WTC11 (cell line): Measurements from ENCODE around the gene COL11A1. TPM values are rescaled to one million over a fixed set of nuclear protein-coding genes. Genes with fewer than 3 reads are reported as not detected.

ENCODE experiments used
- ATAC-seq: fragments of 200-7000 bp; cut with Tn5 transposase; 2 replicates; pipeline ENCODE4 v1.10.0; 2021; ENCODE audit warnings: mild to moderate bottlenecking, moderate library complexity
- CTCF ChIA-PET: fragments of 300-600 bp; sonication (Branson Sonifier 250); formaldehyde crosslinking; loops from one replicate; lab custom pipeline; 2021; ENCODE audit warnings: antibody characterized with exemption; lab: Charles Lee
- POLR2A ChIA-PET: fragments of 350-600 bp; sonication (Branson Sonifier 250); formaldehyde crosslinking; loops from one replicate; lab custom pipeline; 2021; ENCODE audit warnings: antibody characterized with exemption; lab: Charles Lee
- DNase-seq: peaks from one replicate; pipeline ENCODE4 v3.0.0; 2021; ENCODE audit warnings: low spot score
- H3K27ac Mint-ChIP-seq: 2 replicates; pipeline ENCODE4 v1.8.0; 2021; ENCODE audit warnings: mixed read lengths
- H3K27me3 Mint-ChIP-seq: 2 replicates; pipeline ENCODE4 v1.8.0; 2021; ENCODE audit warnings: low read depth, mild to moderate bottlenecking, moderate library complexity, mixed read lengths
- H3K36me3 Mint-ChIP-seq: 2 replicates; pipeline ENCODE4 v1.8.0; 2021; ENCODE audit warnings: mixed read lengths
- H3K4me1 Mint-ChIP-seq: 2 replicates; pipeline ENCODE4 v1.8.0; 2022; ENCODE audit warnings: mixed read lengths
- H3K4me3 Mint-ChIP-seq: 2 replicates; pipeline ENCODE4 v1.8.0; 2021; ENCODE audit warnings: mild to moderate bottlenecking, moderate library complexity, mixed read lengths
- H3K9me3 Mint-ChIP-seq: 2 replicates; pipeline ENCODE4 v1.8.0; 2021; ENCODE audit warnings: mixed read lengths
- CREB1 ChIP-seq: sonication (generic); formaldehyde crosslinking; IDR thresholded peaks from 2 replicates; pipeline ENCODE4 v1.8.0; 2023; ENCODE audit warnings: mild to moderate bottlenecking, missing genetic modification reagents
- ESRRA ChIP-seq: sonication (generic); formaldehyde crosslinking; IDR thresholded peaks from 2 replicates; pipeline ENCODE4 v1.8.1; 2022; ENCODE audit warnings: mild to moderate bottlenecking, missing genetic modification reagents, borderline replicate concordance
- ETV6 ChIP-seq: sonication (generic); formaldehyde crosslinking; IDR thresholded peaks from 2 replicates; pipeline ENCODE4 v1.8.1; 2022; ENCODE audit warnings: mild to moderate bottlenecking, missing genetic modification reagents
- GTF2I ChIP-seq: fragments of 250-450 bp; sonication (Bioruptor Pico); conservative IDR thresholded peaks from 2 replicates; pipeline ENCODE4 v1.4.0; 2021; ENCODE audit warnings: mild to moderate bottlenecking
- HMGA2 ChIP-seq: fragments of 250-450 bp; sonication (Bioruptor Pico); IDR thresholded peaks from 2 replicates; pipeline ENCODE4 v1.4.0; 2021; ENCODE audit warnings: mild to moderate bottlenecking, moderate library complexity
- IRF2 ChIP-seq: sonication (generic); formaldehyde crosslinking; IDR thresholded peaks from 2 replicates; pipeline ENCODE4 v1.8.0; 2022; ENCODE audit warnings: low read depth, missing genetic modification reagents, borderline replicate concordance
- KAT7 ChIP-seq: sonication (generic); formaldehyde crosslinking; IDR thresholded peaks from 2 replicates; pipeline ENCODE4 v1.8.1; 2023; ENCODE audit warnings: missing genetic modification reagents, mild to moderate bottlenecking, borderline replicate concordance
- MXD4 ChIP-seq: fragments of 250-450 bp; sonication (Bioruptor Pico); IDR thresholded peaks from 2 replicates; pipeline ENCODE4 v1.8.0; 2021; ENCODE audit warnings: mild to moderate bottlenecking, moderate library complexity, borderline replicate concordance
- NR1H2 ChIP-seq: sonication (generic); formaldehyde crosslinking; IDR thresholded peaks from 2 replicates; pipeline ENCODE4 v1.9.0; 2021; ENCODE audit warnings: mild to moderate bottlenecking, moderate library complexity, missing genetic modification reagents
- NR3C1 ChIP-seq: sonication (generic); formaldehyde crosslinking; conservative IDR thresholded peaks from 2 replicates; pipeline ENCODE4 v1.8.1; 2023; ENCODE audit warnings: low read depth, mild to moderate bottlenecking, missing genetic modification reagents
- OVOL2 ChIP-seq: fragments of 250-450 bp; sonication (Bioruptor Pico); IDR thresholded peaks from 2 replicates; pipeline ENCODE4 v1.9.0; 2021; ENCODE audit warnings: mild to moderate bottlenecking, borderline replicate concordance
- RELA ChIP-seq: sonication (generic); formaldehyde crosslinking; IDR thresholded peaks from 2 replicates; pipeline ENCODE4 v1.8.1; 2022; ENCODE audit warnings: missing genetic modification reagents, mild to moderate bottlenecking, borderline replicate concordance
- SP1 ChIP-seq: sonication (generic); formaldehyde crosslinking; conservative IDR thresholded peaks from 2 replicates; pipeline ENCODE4 v1.8.1; 2022; ENCODE audit warnings: missing genetic modification reagents
- ZBTB21 ChIP-seq: sonication (generic); formaldehyde crosslinking; IDR thresholded peaks from 2 replicates; pipeline ENCODE4 v1.8.1; 2023; ENCODE audit warnings: mild to moderate bottlenecking, missing genetic modification reagents, borderline replicate concordance
- ZNF232 ChIP-seq: sonication (generic); formaldehyde crosslinking; IDR thresholded peaks from 2 replicates; pipeline ENCODE4 v1.8.0; 2022; ENCODE audit warnings: mild to moderate bottlenecking, missing genetic modification reagents
- ZNF416 ChIP-seq: fragments of 250-450 bp; sonication (Bioruptor Pico); IDR thresholded peaks from 2 replicates; pipeline ENCODE4 v1.9.0; 2021; ENCODE audit warnings: mild to moderate bottlenecking, inconsistent platforms
- ZNF423 ChIP-seq: fragments of 250-450 bp; sonication (Bioruptor Pico); IDR thresholded peaks from 2 replicates; pipeline ENCODE4 v2.1.2; 2022; ENCODE audit warnings: mild to moderate bottlenecking, moderate library complexity
- ZNF671 ChIP-seq: fragments of 250-450 bp; sonication (Bioruptor Pico); IDR thresholded peaks from 2 replicates; pipeline ENCODE4 v1.8.0; 2021; ENCODE audit warnings: mild to moderate bottlenecking
- total RNA-seq: library from RNA; stranded (reverse); gene quantifications from 3 replicates; pipeline ENCODE4 v1.2.3, GENCODE V29; 2021
- TF ChIP-seq, protein P1 (sequence below): sonication (generic); formaldehyde crosslinking; IDR thresholded peaks from 2 replicates; pipeline ENCODE4 v1.8.0; 2022; ENCODE audit warnings: mild to moderate bottlenecking, missing genetic modification reagents
- TF ChIP-seq, protein P2 (sequence below): fragments of 250-450 bp; sonication (Bioruptor Pico); IDR thresholded peaks from 2 replicates; pipeline ENCODE4 v2.1.2; 2022; ENCODE audit warnings: mild to moderate bottlenecking, moderate library complexity
- TF ChIP-seq, protein P3 (sequence below): sonication (generic); formaldehyde crosslinking; IDR thresholded peaks from 2 replicates; pipeline ENCODE4 v1.8.0; 2022; ENCODE audit warnings: mild to moderate bottlenecking, missing genetic modification reagents
- TF ChIP-seq, protein P4 (sequence below): sonication (generic); formaldehyde crosslinking; IDR thresholded peaks from 2 replicates; pipeline ENCODE4 v1.8.1; 2022; ENCODE audit warnings: missing genetic modification reagents, borderline replicate concordance
- TF ChIP-seq, protein P5 (sequence below): sonication (generic); formaldehyde crosslinking; conservative IDR thresholded peaks from 2 replicates; pipeline ENCODE4 v1.8.1; 2022; ENCODE audit warnings: mild to moderate bottlenecking, missing genetic modification reagents
- TF ChIP-seq, protein P6 (sequence below): sonication (generic); formaldehyde crosslinking; IDR thresholded peaks from 2 replicates; pipeline ENCODE4 v1.8.0; 2023; ENCODE audit warnings: missing genetic modification reagents
- TF ChIP-seq, protein P7 (sequence below): sonication (generic); formaldehyde crosslinking; IDR thresholded peaks from 2 replicates; pipeline ENCODE4 v1.8.0; 2023; ENCODE audit warnings: mild to moderate bottlenecking, missing genetic modification reagents
- TF ChIP-seq, protein P8 (sequence below): sonication (generic); formaldehyde crosslinking; IDR thresholded peaks from 2 replicates; pipeline ENCODE4 v1.8.1; 2023; ENCODE audit warnings: mild to moderate bottlenecking, missing genetic modification reagents, moderate library complexity

COL11A1 gene
- total RNA-seq, 1 experiment from 2014 or later: 13.1 TPM

DNA sequence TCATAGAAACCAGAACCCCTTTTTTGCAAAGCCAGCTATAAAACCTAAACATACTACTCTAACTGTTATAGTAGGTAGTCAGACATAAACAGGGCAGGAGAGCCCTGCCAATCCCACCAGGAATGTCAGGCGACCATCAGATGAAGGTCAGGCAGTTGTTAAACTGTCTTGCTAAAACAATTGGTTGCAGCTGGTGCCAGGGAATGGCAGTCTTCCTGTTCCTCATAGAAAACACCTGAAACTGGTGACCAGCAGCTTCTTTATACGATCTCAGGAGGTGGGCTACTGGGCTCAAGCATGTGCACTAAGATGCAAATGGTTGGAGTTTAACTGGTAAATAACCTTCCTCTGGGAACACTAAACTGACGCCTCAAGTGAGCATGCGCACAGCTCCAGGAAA, 224.1 kb downstream of the COL11A1 start:
- Mint-ChIP-seq H3K27me3 (no peaks in the 10 kb centered on the region), H3K4me3 (peak overlapping the region; percentile 44; the same call in 1 of the 2 replicates), H3K36me3 (no peaks in the 10 kb centered on the region), H3K9me3 (no peaks in the 10 kb centered on the region), H3K4me1 (peaks cover 32% of the 10 kb centered on the region), H3K27ac (peak overlapping the region; percentile 99)
- ATAC-seq (peak; percentile 90), DNase-seq (peak; percentile 13)
- ChIA-PET POLR2A (no interaction called here), CTCF (interaction anchor here (0.7 to 1.1 kb wide), 2 partner anchors 31 to 49 kb away, joined by 3 read pairs; no protein-coding TSS in a partner anchor)
- TF ChIP-seq, protein P1, sequence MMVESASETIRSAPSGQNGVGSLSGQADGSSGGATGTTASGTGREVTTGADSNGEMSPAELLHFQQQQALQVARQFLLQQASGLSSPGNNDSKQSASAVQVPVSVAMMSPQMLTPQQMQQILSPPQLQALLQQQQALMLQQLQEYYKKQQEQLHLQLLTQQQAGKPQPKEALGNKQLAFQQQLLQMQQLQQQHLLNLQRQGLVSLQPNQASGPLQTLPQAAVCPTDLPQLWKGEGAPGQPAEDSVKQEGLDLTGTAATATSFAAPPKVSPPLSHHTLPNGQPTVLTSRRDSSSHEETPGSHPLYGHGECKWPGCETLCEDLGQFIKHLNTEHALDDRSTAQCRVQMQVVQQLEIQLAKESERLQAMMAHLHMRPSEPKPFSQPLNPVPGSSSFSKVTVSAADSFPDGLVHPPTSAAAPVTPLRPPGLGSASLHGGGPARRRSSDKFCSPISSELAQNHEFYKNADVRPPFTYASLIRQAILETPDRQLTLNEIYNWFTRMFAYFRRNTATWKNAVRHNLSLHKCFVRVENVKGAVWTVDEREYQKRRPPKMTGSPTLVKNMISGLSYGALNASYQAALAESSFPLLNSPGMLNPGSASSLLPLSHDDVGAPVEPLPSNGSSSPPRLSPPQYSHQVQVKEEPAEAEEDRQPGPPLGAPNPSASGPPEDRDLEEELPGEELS: no peak
- TF ChIP-seq NR3C1 (CRISPR knock-in tag): no peak
- no peak for TF ChIP-seq NR1H2
- no peak for TF ChIP-seq ZNF232
- TF ChIP-seq, protein P2, sequence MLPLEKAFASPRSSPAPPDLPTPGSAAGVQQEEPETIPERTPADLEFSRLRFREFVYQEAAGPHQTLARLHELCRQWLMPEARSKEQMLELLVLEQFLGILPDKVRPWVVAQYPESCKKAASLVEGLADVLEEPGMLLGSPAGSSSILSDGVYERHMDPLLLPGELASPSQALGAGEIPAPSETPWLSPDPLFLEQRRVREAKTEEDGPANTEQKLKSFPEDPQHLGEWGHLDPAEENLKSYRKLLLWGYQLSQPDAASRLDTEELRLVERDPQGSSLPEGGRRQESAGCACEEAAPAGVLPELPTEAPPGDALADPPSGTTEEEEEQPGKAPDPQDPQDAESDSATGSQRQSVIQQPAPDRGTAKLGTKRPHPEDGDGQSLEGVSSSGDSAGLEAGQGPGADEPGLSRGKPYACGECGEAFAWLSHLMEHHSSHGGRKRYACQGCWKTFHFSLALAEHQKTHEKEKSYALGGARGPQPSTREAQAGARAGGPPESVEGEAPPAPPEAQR (CRISPR knock-in tag): no peak
- no peak for TF ChIP-seq ZNF671
- TF ChIP-seq, protein P3, sequence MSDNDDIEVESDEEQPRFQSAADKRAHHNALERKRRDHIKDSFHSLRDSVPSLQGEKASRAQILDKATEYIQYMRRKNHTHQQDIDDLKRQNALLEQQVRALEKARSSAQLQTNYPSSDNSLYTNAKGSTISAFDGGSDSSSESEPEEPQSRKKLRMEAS: no peak
- TF ChIP-seq, protein P4, sequence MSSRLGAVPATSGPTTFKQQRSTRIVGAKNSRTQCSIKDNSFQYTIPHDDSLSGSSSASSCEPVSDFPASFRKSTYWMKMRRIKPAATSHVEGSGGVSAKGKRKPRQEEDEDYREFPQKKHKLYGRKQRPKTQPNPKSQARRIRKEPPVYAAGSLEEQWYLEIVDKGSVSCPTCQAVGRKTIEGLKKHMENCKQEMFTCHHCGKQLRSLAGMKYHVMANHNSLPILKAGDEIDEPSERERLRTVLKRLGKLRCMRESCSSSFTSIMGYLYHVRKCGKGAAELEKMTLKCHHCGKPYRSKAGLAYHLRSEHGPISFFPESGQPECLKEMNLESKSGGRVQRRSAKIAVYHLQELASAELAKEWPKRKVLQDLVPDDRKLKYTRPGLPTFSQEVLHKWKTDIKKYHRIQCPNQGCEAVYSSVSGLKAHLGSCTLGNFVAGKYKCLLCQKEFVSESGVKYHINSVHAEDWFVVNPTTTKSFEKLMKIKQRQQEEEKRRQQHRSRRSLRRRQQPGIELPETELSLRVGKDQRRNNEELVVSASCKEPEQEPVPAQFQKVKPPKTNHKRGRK (CRISPR knock-in tag): no peak
- no peak for TF ChIP-seq SP1 (CRISPR knock-in tag)
- TF ChIP-seq OVOL2 (CRISPR knock-in tag): no peak
- no peak for TF ChIP-seq ZNF423
- TF ChIP-seq MXD4: no peak
- no peak for TF ChIP-seq KAT7 (CRISPR knock-in tag)
- TF ChIP-seq ETV6 (CRISPR knock-in tag): no peak
- TF ChIP-seq GTF2I (CRISPR knock-in tag): no peak
- no peak for TF ChIP-seq IRF2 (CRISPR knock-in tag)

DNA sequence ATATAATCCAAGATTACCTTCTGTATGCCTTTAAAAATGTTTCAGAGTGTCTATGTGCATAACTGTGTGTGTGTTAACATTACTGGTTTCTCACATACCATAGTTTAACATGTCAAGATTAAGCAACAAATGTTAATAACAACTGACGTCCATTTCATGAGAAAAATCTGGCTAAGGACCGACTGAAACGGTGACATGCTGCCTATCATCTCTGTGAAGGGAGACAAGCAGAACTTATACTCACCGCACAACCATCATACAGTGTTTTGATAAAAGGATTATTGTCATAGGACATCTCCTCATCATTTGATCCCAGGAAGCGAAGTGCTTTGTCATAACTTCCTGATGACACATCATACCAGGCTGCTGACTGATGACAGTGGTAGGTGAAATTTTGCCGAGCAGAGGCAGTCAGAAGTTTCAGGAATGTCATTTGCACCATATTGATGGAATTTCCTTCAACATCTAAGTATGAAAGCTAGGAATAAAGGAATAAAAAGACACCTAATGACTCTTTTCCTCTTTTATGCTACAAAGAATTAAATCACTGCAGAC, 228.8 kb downstream of the COL11A1 start:
- DNase-seq (no peak), ATAC-seq (no peak)
- Mint-ChIP-seq H3K9me3 (no peaks in the 10 kb centered on the region), H3K4me3 (no peak overlapping the region), H3K4me1 (peaks cover 22% of the 10 kb centered on the region), H3K27ac (no peak overlapping the region), H3K36me3 (no peaks in the 10 kb centered on the region), H3K27me3 (no peaks in the 10 kb centered on the region)
- CTCF ChIA-PET: no interaction called here
- POLR2A ChIA-PET: no interaction called here
- TF ChIP-seq GTF2I (CRISPR knock-in tag): no peak
- TF ChIP-seq, protein P5, sequence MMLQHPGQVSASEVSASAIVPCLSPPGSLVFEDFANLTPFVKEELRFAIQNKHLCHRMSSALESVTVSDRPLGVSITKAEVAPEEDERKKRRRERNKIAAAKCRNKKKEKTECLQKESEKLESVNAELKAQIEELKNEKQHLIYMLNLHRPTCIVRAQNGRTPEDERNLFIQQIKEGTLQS (CRISPR knock-in tag): no peak
- no peak for TF ChIP-seq CREB1 (CRISPR knock-in tag)
- no peak for TF ChIP-seq HMGA2 (CRISPR knock-in tag)
- TF ChIP-seq ZNF416: no peak
- no peak for TF ChIP-seq ESRRA (CRISPR knock-in tag)
- TF ChIP-seq, protein P6, sequence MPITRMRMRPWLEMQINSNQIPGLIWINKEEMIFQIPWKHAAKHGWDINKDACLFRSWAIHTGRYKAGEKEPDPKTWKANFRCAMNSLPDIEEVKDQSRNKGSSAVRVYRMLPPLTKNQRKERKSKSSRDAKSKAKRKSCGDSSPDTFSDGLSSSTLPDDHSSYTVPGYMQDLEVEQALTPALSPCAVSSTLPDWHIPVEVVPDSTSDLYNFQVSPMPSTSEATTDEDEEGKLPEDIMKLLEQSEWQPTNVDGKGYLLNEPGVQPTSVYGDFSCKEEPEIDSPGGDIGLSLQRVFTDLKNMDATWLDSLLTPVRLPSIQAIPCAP (CRISPR knock-in tag): no peak
- TF ChIP-seq RELA (CRISPR knock-in tag): no peak
- TF ChIP-seq, protein P7, sequence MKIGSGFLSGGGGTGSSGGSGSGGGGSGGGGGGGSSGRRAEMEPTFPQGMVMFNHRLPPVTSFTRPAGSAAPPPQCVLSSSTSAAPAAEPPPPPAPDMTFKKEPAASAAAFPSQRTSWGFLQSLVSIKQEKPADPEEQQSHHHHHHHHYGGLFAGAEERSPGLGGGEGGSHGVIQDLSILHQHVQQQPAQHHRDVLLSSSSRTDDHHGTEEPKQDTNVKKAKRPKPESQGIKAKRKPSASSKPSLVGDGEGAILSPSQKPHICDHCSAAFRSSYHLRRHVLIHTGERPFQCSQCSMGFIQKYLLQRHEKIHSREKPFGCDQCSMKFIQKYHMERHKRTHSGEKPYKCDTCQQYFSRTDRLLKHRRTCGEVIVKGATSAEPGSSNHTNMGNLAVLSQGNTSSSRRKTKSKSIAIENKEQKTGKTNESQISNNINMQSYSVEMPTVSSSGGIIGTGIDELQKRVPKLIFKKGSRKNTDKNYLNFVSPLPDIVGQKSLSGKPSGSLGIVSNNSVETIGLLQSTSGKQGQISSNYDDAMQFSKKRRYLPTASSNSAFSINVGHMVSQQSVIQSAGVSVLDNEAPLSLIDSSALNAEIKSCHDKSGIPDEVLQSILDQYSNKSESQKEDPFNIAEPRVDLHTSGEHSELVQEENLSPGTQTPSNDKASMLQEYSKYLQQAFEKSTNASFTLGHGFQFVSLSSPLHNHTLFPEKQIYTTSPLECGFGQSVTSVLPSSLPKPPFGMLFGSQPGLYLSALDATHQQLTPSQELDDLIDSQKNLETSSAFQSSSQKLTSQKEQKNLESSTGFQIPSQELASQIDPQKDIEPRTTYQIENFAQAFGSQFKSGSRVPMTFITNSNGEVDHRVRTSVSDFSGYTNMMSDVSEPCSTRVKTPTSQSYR (CRISPR knock-in tag): no peak
- no peak for TF ChIP-seq ZNF232
- TF ChIP-seq, protein P8, sequence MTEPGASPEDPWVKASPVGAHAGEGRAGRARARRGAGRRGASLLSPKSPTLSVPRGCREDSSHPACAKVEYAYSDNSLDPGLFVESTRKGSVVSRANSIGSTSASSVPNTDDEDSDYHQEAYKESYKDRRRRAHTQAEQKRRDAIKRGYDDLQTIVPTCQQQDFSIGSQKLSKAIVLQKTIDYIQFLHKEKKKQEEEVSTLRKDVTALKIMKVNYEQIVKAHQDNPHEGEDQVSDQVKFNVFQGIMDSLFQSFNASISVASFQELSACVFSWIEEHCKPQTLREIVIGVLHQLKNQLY: no peak
- TF ChIP-seq ZBTB21 (CRISPR knock-in tag): no peak
